ENCODE measurements around the gene ZMYND10. TPM values are rescaled to one million over a fixed set of nuclear protein-coding genes. Genes with fewer than 3 reads are reported as not detected.

Gene ZMYND10
- total and polyA plus RNA-seq, 2 experiments from 2014 or later, result 0.61 to 1.5 TPM

- Histone ChIP-seq H3K9me2 (ENCODE audit: insufficient read depth) (no peaks in the 10 kb centered on the region), H3K4me1 (ENCODE audit: insufficient read depth) (peaks cover 25% of the 10 kb centered on the region), H3K79me2 (ENCODE audit: insufficient read depth) (peaks cover 51% of the 10 kb centered on the region), H3K9ac (peak within 1 kb of the TSS; percentile 89), H4K20me1 (ENCODE audit: insufficient read depth) (peaks cover 10% of the 10 kb centered on the region; the same call in 1 of the 2 replicates), H2AFZ (peak within 1 kb of the TSS; percentile 93), H3K27me3 (replicated peaks; ENCODE audit: insufficient read depth) (no peaks in the 10 kb centered on the region), H3F3A (ENCODE audit: insufficient read depth) (peaks cover 4% of the 10 kb centered on the region; the same call in 1 of the 2 replicates), H3K36me3 (ENCODE audit: low read depth) (0 out of 2 replicates have a peak, but pooled peaks cover 2% of the 10 kb centered on the region), H3K9me3 (ENCODE audit: low read depth) (no peaks in the 10 kb centered on the region), H3K27ac (peak within 1 kb of the TSS; percentile 66), H3K4me2 (ENCODE audit: unreplicated experiment) (peak within 1 kb of the TSS; percentile 98), H3K4me3 (peak within 1 kb of the TSS; percentile 75)
- WGBS, 2 experiments (ENCODE audit: low coverage in 1 of 2, low lambda C conversion rate in 2 of 2, missing lambda C conversion rate in 2 of 2), result 1% methylated on average over 55 to 62 of the region's 64 CpGs
- DNase-seq, result peak; percentile 99
- TF ChIP-seq EZH2phosphoT487 (IDR thresholded peaks at IDR 0.05; ENCODE audit: insufficient read depth, low read depth) (no peak), EZH2 (IDR thresholded peaks at IDR 0.05; ENCODE audit: insufficient read depth, poor library complexity, severe bottlenecking) (no peak)
- in situ Hi-C loops (cut with MboI), result no loop called here
Measured at GRCh38 chr3:50358911-50359759, 13.6 kb upstream of the ZMYND10 start, which contains the start of gene TMEM115. Gene TMEM115 (minus strand): TSS chr3:50359521. CDS start chr3:50359063, 458 bp downstream.

DNA sequence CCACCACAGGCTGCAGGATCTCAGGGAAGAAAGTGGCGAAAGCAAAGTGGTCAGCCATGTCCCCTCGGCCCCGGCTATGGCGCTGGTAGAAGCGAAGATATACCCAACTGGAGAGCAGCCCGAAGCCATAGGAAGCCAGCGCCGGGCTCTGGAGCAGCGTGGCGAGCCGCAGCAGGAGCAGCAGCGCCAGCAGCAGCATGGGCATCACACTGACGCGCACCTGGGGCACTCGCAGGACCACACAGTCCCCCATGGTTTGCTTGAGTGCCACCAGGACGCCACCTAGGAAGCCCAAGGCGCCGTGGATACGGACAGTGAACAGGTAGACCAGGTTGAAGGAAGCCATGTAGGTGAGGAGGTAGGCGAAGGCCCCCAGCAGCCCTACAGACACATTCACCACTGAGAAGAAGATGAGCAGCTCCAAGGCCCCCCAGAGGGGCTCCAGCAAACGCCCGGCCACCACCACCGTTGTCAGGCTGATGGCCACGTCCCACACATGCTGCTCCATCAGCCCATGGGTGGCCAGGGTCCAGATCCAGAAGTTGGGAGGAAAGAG, 12.9 kb upstream of the ZMYND10 start:
- no peaks in the 10 kb centered on the region for H3K27me3 ChIP-seq (replicated peaks; ENCODE audit: insufficient read depth)
- H2AFZ ChIP-seq, result no peak overlapping the region
- peaks cover 10% of the 10 kb centered on the region; the same call in 1 of the 2 replicates for H4K20me1 ChIP-seq (ENCODE audit: insufficient read depth)
- H3K9me3 ChIP-seq (ENCODE audit: low read depth), result no peaks in the 10 kb centered on the region
- H3K79me2 ChIP-seq (ENCODE audit: insufficient read depth), result peaks cover 57% of the 10 kb centered on the region
- peak overlapping the region; percentile 66 for H3K27ac ChIP-seq
- in situ Hi-C loops (cut with MboI), result no loop called here
- H3K36me3 ChIP-seq (ENCODE audit: low read depth), result peaks cover 7% of the 10 kb centered on the region; the same call in 1 of the 2 replicates
- H3K9me2 ChIP-seq (ENCODE audit: insufficient read depth), result no peaks in the 10 kb centered on the region
- TF ChIP-seq EZH2phosphoT487 (IDR thresholded peaks at IDR 0.05; ENCODE audit: insufficient read depth, low read depth) (no peak), EZH2 (IDR thresholded peaks at IDR 0.05; ENCODE audit: insufficient read depth, poor library complexity, severe bottlenecking) (no peak)
- peak overlapping the region; percentile 89 for H3K9ac ChIP-seq
- WGBS, 2 experiments (ENCODE audit: low coverage in 1 of 2, low lambda C conversion rate in 2 of 2, missing lambda C conversion rate in 2 of 2), result 32 to 36% methylated on average over 24 of the region's 24 CpGs
- peak; percentile 29 for DNase-seq
- H3K4me1 ChIP-seq (ENCODE audit: insufficient read depth), result peaks cover 25% of the 10 kb centered on the region
- peak overlapping the region; percentile 98 for H3K4me2 ChIP-seq (ENCODE audit: unreplicated experiment)
- peaks cover 10% of the 10 kb centered on the region; the same call in 1 of the 2 replicates for H3F3A ChIP-seq (ENCODE audit: insufficient read depth)
- peak overlapping the region; percentile 75 for H3K4me3 ChIP-seq

GRCh38 chr3:50357481-50357880, 11.9 kb upstream of the ZMYND10 start:
- peaks cover 67% of the 10 kb centered on the region for H3K79me2 ChIP-seq (ENCODE audit: insufficient read depth)
- DNase-seq, result peak; percentile 16
- H3K36me3 ChIP-seq (ENCODE audit: low read depth), result peaks cover 7% of the 10 kb centered on the region; the same call in 1 of the 2 replicates
- H2AFZ ChIP-seq, result no peak overlapping the region
- 46 to 61% methylated on average over 1 of the region's 1 CpG for WGBS, 2 experiments (ENCODE audit: low coverage in 1 of 2, low lambda C conversion rate in 2 of 2, missing lambda C conversion rate in 2 of 2)
- no peak overlapping the region for H3K27ac ChIP-seq
- H3K9me3 ChIP-seq (ENCODE audit: low read depth), result no peaks in the 10 kb centered on the region
- H3K27me3 ChIP-seq (replicated peaks; ENCODE audit: insufficient read depth), result no peaks in the 10 kb centered on the region
- peak overlapping the region; percentile 75 for H3K4me3 ChIP-seq
- in situ Hi-C loops (cut with MboI), result no loop called here
- no peaks in the 10 kb centered on the region for H3K9me2 ChIP-seq (ENCODE audit: insufficient read depth)
- peak overlapping the region; percentile 98 for H3K4me2 ChIP-seq (ENCODE audit: unreplicated experiment)
- TF ChIP-seq EZH2phosphoT487 (IDR thresholded peaks at IDR 0.05; ENCODE audit: insufficient read depth, low read depth), result no peak
- no peak for TF ChIP-seq EZH2 (IDR thresholded peaks at IDR 0.05; ENCODE audit: insufficient read depth, poor library complexity, severe bottlenecking)
- peaks cover 14% of the 10 kb centered on the region; the same call in 1 of the 2 replicates for H3F3A ChIP-seq (ENCODE audit: insufficient read depth)
- peak overlapping the region; percentile 89 for H3K9ac ChIP-seq
- H4K20me1 ChIP-seq (ENCODE audit: insufficient read depth), result peaks cover 10% of the 10 kb centered on the region; the same call in 1 of the 2 replicates
- H3K4me1 ChIP-seq (ENCODE audit: insufficient read depth), result peaks cover 25% of the 10 kb centered on the region

GRCh38 chr3:50356553-50356952, 11.0 kb upstream of the ZMYND10 start:
- H3K27ac ChIP-seq, result no peak overlapping the region
- peaks cover 30% of the 10 kb centered on the region for H3K4me1 ChIP-seq (ENCODE audit: insufficient read depth)
- WGBS, 2 experiments (ENCODE audit: low coverage in 1 of 2, low lambda C conversion rate in 2 of 2, missing lambda C conversion rate in 2 of 2), result 22 to 38% methylated on average over 4 to 5 of the region's 5 CpGs
- H3K9ac ChIP-seq, result peak overlapping the region; percentile 89; the same call in 1 of the 2 replicates
- no peak for TF ChIP-seq EZH2 (IDR thresholded peaks at IDR 0.05; ENCODE audit: insufficient read depth, poor library complexity, severe bottlenecking)
- no peak for TF ChIP-seq EZH2phosphoT487 (IDR thresholded peaks at IDR 0.05; ENCODE audit: insufficient read depth, low read depth)
- DNase-seq, result peak; percentile 65
- no peaks in the 10 kb centered on the region for H3K27me3 ChIP-seq (replicated peaks; ENCODE audit: insufficient read depth)
- H3K9me3 ChIP-seq (ENCODE audit: low read depth), result no peaks in the 10 kb centered on the region
- H3K79me2 ChIP-seq (ENCODE audit: insufficient read depth), result peaks cover 76% of the 10 kb centered on the region
- H2AFZ ChIP-seq, result no peak overlapping the region
- peaks cover 14% of the 10 kb centered on the region; the same call in 1 of the 2 replicates for H3F3A ChIP-seq (ENCODE audit: insufficient read depth)
- peaks cover 7% of the 10 kb centered on the region; the same call in 1 of the 2 replicates for H3K36me3 ChIP-seq (ENCODE audit: low read depth)
- peak overlapping the region; percentile 75 for H3K4me3 ChIP-seq
- in situ Hi-C loops (cut with MboI), result no loop called here
- H4K20me1 ChIP-seq (ENCODE audit: insufficient read depth), result peaks cover 10% of the 10 kb centered on the region; the same call in 1 of the 2 replicates
- H3K4me2 ChIP-seq (ENCODE audit: unreplicated experiment), result peak overlapping the region; percentile 98
- H3K9me2 ChIP-seq (ENCODE audit: insufficient read depth), result no peaks in the 10 kb centered on the region
